Suprapubic skin (tissue), 3 donors: Measurements from ENCODE around the gene TRIM54.

Source experiments
- CTCF ChIP-seq, 2 donors: fragments of 200-600 bp in 1 of 2; fragments of 450-650 bp in 1 of 2; sonication (generic) in 1 of 2; IDR thresholded peaks; one replicate each; pipeline ENCODE4 v1.5.1; 2016 to 2019; ENCODE audit warnings: antibody characterized with exemption in 2 of 2, mild to moderate bottlenecking in 1 of 2, moderate library complexity in 1 of 2
- POLR2A ChIP-seq, 2 donors: fragments of 450-650 bp; IDR thresholded peaks; one replicate each; pipeline ENCODE4 v1.6.1; 2017; ENCODE audit warnings: antibody characterized with exemption in 2 of 2, mild to moderate bottlenecking in 2 of 2, moderate library complexity in 2 of 2

GRCh38 chr2:27265536-27265870 is 16.7 kb upstream of the TRIM54 start:
- TF ChIP-seq CTCF (IDR thresholded peaks at IDR 0.05), result no peak
- TF ChIP-seq POLR2A (IDR thresholded peaks at IDR 0.05), result no peak
